NCI-H460 (cell line): ENCODE measurements around the gene SGMS1. TPM values are rescaled to one million over a fixed set of nuclear protein-coding genes. Genes with fewer than 3 reads are reported as not detected.
"Not testable (repeated sequence)": the region's sequence is repeated elsewhere in the genome, so short reads cannot be mapped to it uniquely, and the experiment has no call there.

Experiments
- DNase-seq: peaks from one replicate; pipeline ENCODE4 v3.0.0-alpha.2; 2016; ENCODE audit warnings: low read depth; ENCODE audit errors: extremely low read depth
- small RNA-seq, 2 experiments: library from RNA; depleted of rRNA; stranded (forward); fragments of <200 nt; gene quantifications; one replicate each; pipeline ENCODE3, GENCODE V24; 2014
- total RNA-seq: library from RNA; depleted of rRNA; stranded (reverse); fragments of >200 nt; shearing (Covaris generic); gene quantifications from 2 replicates; pipeline ENCODE4 v1.2.3, GENCODE V29; 2014; rRNA removed

SGMS1 gene
- total RNA-seq, 1 experiment from 2014 or later: 58.7 TPM

DNA sequence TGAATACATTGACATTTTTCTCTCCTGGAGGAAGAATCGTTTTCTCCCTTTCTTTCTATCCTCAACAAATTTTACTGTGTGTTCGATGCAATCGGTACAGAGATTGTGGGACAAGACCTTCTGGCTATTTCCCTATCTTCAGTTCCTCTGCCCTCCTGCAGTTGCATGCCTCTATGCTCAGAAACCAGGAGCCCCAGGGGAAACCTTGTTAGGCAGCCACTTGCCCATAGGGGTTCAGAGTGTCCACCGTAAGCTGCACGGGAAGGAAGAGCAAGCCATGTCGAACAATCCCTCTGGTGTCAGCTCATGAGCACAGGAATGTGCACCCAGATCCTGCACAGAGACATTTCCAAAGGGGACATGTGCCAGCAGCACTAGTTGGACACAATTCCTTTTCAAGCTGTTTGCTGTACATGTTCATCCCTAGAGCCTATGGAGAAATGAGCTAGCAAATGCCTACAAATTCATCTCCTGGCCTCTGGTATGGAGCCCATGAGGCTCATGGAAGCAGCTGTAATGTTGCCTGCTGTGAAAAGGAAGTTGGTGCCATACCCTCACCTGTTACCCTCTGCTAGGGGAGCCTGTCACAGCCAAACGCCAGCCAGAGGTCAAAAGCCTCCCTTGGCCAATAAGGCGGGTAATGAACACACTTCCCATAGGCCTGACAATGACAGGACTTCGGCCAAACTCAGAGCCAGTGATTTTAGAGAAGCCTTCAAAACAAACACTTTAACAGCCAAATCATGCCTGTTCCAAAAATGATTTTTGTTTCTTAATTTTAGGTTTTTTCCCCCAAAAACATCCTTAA is 336.6 kb downstream of the SGMS1 start:
- no peak for DNase-seq

GRCh38 chr10:50286517-50286916 is 337.2 kb downstream of the SGMS1 start:
- no peak for DNase-seq

- DNase-seq: no peak
These were observed 341.7 kb downstream of the SGMS1 start for GRCh38 chr10:50281967-50282522.

DNA sequence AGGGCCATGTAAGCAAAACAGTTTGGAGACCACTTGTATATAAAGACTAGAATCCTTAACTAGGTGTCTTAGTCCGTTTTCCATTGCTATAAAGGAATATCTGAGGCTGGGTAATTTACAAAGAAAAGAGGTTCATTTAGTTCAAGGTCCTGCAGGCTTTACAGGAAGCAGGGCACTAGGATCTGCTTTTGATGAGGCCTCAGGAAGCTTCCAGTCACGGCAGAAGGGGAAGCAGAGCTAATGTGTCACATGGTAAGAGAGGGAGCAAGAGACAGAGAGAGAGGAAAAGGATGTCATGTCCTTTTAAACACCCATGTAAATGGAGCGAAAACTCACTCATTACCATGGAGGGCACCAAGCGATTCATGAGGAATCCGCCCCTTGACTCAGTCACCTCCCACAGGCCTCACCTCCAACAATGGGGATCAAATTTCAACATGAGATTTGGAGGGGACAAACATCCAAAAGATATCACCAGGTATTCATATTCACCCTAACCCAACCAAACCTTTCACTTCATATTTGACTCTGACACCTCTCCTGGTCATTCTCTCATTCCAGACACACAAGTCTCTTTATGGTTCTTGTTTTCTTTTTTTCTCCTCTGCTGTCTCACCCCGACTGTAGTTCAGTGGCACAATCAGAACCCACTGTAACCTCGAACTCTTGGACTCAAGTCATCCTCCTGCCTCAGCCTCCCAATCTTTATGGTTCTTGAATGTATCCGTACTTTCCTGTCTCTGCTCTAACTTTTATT is 342.4 kb downstream of the SGMS1 start:
- DNase-seq: no peak

DNA sequence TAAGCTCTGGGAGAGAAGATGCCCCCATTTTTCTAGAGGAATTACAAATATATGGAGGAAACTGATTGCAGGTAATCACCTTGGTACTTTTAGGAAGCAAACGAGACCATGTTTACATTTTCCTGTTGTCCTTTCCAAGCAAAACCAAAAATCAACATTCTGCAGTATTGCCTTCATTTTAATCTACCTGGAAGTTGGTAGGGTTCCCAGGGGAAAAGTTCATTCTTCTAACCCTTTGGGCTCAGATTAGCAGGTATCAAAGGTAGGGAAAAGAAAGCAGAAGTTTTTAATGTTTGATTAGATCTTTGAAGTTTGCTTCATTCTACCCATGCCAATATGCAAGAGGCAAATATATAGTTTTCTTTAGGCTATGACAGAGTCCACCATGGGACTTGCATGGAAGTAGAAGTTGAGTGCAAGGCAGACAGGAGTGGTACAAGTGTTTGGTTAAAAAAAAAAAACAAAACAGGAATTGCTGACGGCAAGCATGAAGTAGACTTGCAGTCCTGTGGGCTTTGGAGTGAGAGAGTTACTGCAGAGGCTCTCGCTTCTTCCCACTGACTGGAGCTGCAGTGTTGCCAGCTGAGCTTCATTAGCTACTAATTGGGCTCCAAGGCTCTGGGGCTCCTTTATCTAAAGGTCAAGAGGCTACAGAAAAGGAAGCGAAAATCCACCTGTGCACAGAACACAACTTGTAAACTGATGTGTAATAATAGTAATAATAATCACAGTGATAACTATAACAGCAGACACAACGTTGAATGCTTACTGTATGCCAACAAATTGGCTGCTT is 343.5 kb downstream of the SGMS1 start:
- DNase-seq: no peak

DNA sequence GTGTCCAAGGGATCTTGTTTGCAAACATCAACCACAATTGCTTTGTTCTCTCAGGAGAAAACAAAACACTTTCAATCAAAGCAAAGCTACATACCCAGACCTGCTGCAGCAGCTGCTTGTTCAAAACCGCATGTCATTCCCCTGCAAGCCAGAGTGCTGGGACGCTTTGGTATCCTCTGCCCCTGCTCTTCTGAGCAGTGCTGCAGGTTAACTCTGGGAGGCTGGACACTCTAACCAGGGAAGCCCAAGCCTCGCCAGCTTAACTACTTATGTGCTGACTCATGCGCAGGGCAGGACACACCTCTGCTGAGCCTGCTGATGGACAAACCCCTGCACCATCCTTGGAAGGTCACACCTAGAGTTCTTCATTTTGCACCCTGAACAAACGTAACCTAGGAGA is 344.3 kb downstream of the SGMS1 start:
- DNase-seq: no peak

GRCh38 chr10:50275650-50276235 is 348.0 kb downstream of the SGMS1 start:
- DNase-seq: peak; percentile 48

- no peak for DNase-seq
These were observed 351.2 kb downstream of the SGMS1 start for GRCh38 chr10:50272531-50272930.

GRCh38 chr10:50271564-50272250 is 352.0 kb downstream of the SGMS1 start:
- DNase-seq: no peak

GRCh38 chr10:50267877-50268276 is 355.9 kb downstream of the SGMS1 start:
- not testable (repeated sequence) for DNase-seq

- DNase-seq: not testable (repeated sequence)
These were observed 361.1 kb downstream of the SGMS1 start for GRCh38 chr10:50262625-50263024.

- DNase-seq: no peak
These were observed 362.9 kb downstream of the SGMS1 start for GRCh38 chr10:50260791-50261281.

Small RNA genes lying within 50 kb of the gene (small RNA-seq; reads per million reads assigned to genes)
- gene RNU7-107P: 0 reads per million in 2 experiments

Other genes starting within 250 kb of the SGMS1 start
- gene ASAH2B, start 116.0 kb upstream of the SGMS1 start, total RNA-seq: 8.1 and 10.6 TPM in 2 replicates